Amygdala (tissue), 56 donors: Measurements from ENCODE around the gene ARL3.
"Not testable (repeated sequence)": the region's sequence is repeated elsewhere in the genome, so short reads cannot be mapped to it uniquely, and the experiment has no call there.

Source experiments
- DNase-seq, 56 donors: peaks; one replicate each; lab custom pipeline; 2025; lab: John Stamatoyannopoulos, UW

ARL3 gene

GRCh38 chr10:102740229-102740628 lies 26.0 kb upstream of the ARL3 start:
- no peak for DNase-seq

- no peak for DNase-seq
Observed at GRCh38 chr10:102738692-102739121, 24.5 kb upstream of the ARL3 start.

GRCh38 chr10:102735065-102735562 lies 20.9 kb upstream of the ARL3 start:
- DNase-seq: no peak

- no peak for DNase-seq
Observed at GRCh38 chr10:102732661-102733060, 18.5 kb upstream of the ARL3 start.

GRCh38 chr10:102731222-102731800 lies 17.1 kb upstream of the ARL3 start:
- DNase-seq: no peak

GRCh38 chr10:102729029-102730026 lies 15.1 kb upstream of the ARL3 start:
- DNase-seq: peak; percentile 19 to 91 (median 66)

GRCh38 chr10:102727037-102727818 lies 13.0 kb upstream of the ARL3 start:
- DNase-seq: no peak

- DNase-seq: peak in 12 of 56 donors; percentile 2 to 27 (median 9)
Observed at GRCh38 chr10:102726274-102726673, 12.1 kb upstream of the ARL3 start.

GRCh38 chr10:102723989-102724388 lies 9.8 kb upstream of the ARL3 start:
- no peak for DNase-seq

GRCh38 chr10:102721954-102722353 lies 7.8 kb upstream of the ARL3 start:
- no peak for DNase-seq

GRCh38 chr10:102720775-102721301 lies 6.6 kb upstream of the ARL3 start:
- DNase-seq: no peak

GRCh38 chr10:102720337-102720736 lies 6.1 kb upstream of the ARL3 start:
- DNase-seq: no peak

GRCh38 chr10:102718220-102718619 lies 4.0 kb upstream of the ARL3 start:
- no peak for DNase-seq

- DNase-seq: not testable (repeated sequence)
Observed at GRCh38 chr10:102716900-102717565, 2.8 kb upstream of the ARL3 start.

- DNase-seq: no peak
Observed at GRCh38 chr10:102715880-102716279, 1.7 kb upstream of the ARL3 start.

GRCh38 chr10:102714621-102715455 lies 641 bp upstream of the ARL3 start, which contains the start of gene SFXN2:
Gene SFXN2, plus strand, starts transcription at chr10:102714636. Its CDS starts 12,001 bp downstream, at chr10:102726637.
- DNase-seq: peak in 7 of 56 donors; percentile 9 to 63 (median 45)

GRCh38 chr10:102713539-102713813 lies 721 bp downstream of the ARL3 start:
- DNase-seq: peak in 7 of 56 donors; percentile 45 to 71 (median 66)

GRCh38 chr10:102712843-102713538 lies 1.2 kb downstream of the ARL3 start:
- DNase-seq: no peak
